Hematopoietic multipotent progenitor cell treated with erythropoietin and hydrocortisone succinate and interleukin-3 and kit ligand, for 4 days (in vitro differentiated cells): ENCODE results near the gene FRMPD4.
"Not testable (repeated sequence)": the region's sequence is repeated elsewhere in the genome, so short reads cannot be mapped to it uniquely, and the experiment has no call there.

ENCODE experiments used
- DNase-seq: peaks from one replicate; pipeline ENCODE4 v3.0.0-alpha.2; 2015

Gene FRMPD4

DNA sequence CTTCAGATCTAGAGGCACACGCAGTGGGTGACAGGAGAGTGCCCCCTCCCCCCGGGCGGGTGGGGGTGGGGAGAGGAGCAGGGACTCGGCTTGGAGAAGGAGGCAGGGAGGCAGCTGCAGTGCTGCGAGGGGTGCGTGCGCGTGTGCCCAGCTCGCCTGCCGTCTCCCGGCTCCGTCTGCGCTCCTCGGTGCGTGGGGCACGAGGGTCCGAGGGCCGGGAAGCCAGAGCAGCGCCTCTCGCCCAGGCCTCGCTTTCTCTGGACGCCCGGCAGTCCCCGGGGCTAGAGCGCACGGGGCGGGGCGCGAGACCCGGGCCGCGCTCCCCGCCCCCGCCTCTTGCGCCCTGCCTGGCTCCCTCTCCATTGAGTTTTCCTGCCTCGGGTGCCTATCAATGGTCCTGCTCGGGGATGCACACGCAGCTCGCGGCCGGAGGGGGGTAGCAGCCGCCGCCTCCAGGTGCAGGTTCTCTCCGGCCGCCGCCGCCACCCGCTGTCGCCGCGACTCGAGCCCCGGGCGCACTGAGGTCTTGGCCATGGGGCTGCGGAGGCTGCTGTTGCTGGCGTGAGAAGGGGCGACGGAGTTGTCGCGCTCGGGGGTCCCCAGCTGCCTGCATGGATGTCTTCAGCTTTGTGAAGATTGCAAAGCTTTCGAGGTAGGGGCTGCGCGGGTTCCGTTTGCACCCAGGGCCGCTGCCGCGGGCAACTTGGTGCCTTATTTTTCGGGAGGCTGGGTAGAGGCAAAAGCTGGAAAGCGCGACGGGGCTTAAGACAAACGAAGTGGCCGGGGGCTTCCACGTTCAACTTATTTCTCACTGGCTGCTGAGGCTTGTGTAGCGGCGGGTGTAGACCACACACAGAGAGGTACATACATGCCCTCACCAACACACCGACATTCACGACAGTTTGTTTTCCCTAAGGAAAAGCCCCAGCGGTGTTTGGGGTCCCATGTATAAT is at the start of gene FRMPD4:
TSS of gene FRMPD4 (plus strand) at position 113 of the 953 bp plus-strand sequence. CDS start at position 612, 499 bp downstream.
- DNase-seq = no peak

DNA sequence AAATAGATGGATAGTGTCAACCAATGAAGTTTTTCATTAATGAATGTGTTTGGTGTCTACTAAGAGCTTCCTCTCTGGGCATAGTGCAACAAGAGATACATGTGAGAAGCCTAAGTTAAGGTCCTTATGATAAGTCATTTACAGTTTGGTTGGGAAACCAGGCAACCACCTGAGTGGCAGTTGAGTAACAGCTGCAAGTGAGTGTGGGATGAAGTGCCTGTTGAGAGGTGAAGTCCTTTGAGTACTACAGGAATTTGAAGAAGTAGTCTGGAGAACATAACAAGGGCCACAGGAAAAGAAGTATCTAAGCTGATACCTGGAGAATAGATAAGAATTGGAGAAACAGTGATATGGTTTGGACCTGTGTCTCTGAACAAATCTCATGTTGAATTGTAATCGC is 48.5 kb upstream of the FRMPD4 start:
- DNase-seq = no peak

DNA sequence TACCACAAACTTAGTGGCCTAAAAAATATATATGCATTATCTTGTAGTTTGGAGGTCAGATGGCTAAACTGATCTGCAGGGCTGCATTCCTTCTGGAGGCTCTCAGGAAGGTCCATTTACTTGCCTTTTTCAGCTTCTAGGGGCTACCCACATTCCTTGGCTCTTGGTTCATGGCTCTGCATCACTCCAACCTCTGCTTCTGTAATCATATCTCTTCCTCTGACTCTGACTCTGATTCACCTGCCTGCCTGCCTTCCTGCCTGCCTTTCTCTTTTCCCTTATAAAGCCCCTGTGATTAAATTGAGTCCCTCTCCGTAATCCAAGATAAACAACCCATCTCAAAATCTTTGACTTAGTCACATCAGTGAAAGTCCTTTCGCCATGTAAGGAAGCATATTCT is 25.0 kb upstream of the FRMPD4 start:
- DNase-seq = no peak

DNA sequence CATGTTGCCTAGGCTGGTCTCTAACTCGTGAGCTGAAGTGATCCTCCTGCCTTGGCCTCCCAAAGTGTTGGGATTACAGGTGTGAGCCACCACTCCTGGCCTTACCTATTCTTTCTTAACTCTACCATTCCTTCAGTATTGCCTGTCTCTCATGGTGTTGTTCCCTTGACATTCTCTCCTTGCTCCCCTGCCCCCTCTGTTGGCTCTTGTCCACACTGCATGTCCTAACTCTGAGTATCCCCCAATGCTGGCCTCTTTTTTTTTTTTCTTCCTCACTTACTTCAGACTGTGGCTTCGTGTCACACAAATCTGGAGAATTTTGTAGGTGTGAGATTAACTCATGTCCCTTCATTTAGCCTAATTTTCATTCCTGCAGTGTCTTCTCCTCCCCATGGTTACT is 22.9 kb upstream of the FRMPD4 start:
- peak; percentile 3 for DNase-seq

DNA sequence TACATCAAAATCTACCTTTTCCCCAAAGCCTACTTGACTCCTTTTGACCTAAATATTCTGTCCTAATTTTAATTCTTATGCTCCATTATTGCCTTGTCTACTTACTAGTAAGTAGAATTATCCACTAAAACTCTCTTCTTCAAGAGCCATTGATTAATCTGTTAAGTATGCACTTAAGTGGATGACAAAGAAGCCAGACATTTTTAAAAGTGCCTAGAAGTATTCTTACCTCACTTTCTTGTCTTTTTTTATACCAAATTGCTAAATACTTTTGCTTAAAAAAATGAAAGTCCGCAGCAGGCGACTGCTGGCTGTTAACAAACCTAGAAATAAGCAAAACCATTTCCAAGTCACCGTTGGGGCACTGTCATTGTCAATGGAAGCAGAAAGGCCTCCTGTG is 20.1 kb upstream of the FRMPD4 start:
- no peak for DNase-seq

DNA sequence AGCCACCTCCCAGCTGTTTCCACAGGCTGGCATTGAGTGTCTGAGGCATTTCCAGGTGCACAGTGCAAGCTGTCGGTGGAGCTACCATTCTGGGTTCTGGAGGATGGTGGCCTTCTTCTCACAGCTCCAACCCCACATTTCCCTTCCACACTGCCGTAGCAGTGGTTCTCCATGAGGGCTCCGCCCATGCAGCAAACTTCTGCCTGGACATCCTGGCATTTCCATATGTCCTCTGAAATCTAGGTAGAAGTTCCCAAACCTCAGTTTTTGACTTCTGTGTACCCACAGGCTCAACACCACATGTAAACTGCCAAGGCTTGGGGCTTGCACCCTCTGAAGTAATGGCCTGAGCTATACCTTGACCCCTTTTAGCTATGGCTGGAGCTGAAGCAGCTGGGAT is 10.3 kb upstream of the FRMPD4 start:
- DNase-seq = no peak

DNA sequence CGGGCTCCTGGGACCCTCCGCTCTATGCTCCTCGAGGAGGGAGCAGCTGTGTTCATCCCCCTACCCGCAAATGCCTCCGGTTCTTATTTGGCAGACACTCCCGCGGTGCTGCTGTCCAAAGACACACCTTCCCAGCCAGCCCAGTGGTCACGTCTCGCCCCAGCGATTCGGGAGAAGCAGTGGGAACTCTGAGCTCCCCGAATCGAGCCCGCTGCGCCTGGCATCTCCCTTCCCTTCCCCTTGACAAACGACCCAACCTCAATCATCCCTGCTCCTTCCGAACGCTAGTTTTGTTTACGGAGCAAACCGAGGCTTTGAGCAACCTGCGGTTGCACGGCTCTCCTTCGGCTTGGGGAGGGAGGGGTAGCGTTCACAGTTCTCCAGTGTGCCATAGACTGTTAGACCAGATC is 317 bp upstream of the FRMPD4 start:
- DNase-seq = no peak

DNA sequence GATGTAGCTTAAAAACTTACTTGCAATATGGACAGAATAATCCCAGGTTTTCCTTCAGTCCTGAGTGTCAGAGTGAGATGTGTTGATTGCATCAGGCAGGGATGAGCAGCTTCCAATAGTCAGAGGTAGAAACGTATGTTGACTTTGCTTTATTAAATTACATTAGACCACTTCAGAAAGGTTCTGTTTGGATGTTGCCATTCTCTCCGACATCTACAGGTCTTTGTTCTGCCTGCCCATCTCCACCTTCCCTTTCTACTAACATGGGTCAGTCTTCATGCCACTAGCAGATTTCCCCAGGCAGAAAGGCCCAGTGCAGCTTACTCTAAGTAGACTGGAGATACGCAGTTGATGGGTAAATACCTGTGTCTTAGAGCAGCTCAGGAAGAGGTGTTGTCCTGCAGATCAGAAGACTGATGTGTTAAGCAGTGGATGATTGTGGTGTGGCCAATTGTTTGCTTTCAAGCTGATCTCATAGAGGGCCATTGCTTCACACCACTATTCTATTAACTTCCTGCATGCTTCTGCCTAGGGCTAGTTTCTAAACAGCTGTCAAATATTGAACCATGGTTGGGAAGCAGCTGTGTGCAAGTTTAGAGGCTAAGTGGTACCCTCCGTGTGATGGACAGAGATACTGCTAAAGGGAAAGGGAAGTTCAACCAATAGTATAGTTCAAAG is 1.8 kb downstream of the FRMPD4 start:
- DNase-seq = no peak

DNA sequence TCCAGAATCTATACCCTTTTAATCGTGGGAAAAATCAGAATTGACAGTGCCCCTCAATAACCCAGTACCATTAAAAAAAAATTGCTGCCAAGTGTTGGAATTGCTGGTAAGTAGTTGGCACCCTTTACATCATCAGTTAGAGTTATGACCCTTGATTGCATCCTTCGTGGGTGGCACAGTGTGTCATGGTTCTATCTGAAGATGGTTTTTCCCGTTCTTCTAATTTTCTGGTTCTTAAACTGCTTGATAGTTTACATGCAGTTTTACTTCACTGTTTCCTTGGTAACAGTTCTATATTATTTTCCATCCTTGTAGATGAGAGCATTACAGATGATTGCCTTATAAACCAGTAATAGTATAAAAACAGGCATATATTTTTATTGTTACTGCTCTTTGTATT is 3.2 kb downstream of the FRMPD4 start:
- DNase-seq = no peak

DNA sequence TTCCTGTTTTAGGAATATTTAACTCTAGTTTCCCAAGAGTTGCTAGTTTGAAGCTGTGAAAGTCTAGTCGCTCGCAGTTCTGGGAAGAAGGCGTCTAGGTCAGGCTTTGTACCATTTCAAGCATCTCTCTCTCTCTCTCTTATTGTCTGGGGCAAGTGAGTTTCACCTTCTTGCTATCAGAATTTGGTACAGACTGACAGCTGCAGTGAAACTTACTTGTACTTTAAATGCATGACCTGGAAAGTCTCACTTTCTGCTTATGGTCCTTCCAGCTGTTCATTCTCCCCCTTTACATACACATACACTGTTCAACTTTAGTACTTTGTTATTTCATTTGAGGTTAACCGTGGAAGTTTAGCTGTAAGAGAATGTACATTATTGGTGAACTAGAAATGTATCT is 4.4 kb downstream of the FRMPD4 start:
- DNase-seq = no peak

DNA sequence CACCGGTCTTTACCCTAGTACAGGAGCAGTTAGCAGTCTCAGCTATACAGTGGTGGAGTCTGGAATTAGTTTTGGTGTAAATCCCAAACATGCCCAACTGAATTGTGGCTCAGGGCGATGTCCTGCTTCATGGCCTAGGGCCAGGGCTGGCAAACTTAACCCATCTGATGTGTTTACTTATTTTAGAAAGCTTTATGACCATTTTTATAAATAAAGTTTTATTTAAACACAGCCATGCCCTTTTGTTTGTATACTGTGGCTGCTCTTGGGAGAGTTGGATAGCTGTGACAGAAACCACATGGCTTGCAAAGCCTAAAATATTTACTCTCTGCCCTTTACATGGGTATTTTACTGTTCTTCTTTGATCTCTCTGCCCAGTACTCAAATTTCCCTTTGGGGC is 7.1 kb downstream of the FRMPD4 start:
- DNase-seq = no peak

DNA sequence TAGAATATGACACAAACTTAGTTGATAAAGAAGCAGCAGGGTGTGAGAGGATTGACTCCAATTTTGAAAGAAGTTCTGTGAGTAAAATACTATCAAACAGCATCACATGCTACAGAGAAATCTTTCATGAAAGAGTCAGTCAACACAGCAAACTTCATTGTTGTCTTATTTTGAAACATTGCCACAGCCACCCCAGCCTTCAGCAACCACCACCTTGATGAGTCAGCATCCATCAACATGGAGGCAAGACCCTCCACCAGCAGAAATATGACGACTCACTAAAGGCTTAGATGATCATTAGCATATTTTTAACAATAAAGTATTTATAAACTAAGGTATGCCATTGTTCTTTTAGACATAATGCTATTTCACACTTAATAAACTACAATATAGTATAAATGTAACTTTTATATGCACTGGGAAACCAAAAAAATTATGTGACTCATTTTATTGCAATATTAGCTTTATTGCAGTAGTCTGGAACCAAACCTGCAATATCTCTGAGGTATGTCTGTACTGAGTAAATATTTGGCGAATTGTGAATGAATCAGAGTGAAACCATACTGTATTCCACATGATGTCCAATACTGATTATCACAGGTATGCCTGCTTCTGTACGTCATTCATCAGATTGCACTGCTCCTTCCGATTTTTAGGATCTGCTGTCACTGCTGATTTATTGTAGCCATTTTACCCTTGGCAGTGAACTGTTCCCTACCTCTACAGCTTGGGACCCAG is 11.6 kb downstream of the FRMPD4 start:
- DNase-seq = no peak

DNA sequence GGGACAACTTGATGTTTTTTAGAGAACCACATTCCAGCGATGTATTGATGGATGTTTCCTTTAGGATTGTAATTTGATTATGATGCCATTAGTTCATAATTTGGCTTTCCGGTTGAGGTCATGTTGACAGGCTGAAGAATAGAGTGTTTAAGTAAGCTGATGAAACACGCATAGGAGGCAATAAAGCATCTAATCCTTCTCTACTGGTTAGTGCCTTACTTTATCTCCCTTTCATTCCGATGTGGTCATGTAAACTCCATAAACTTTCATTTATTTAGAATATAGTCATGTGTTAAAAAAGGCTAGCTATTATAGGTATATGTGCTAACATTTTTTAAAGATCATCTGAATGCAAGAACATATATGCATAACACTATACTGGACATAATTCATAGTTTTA is 15.0 kb downstream of the FRMPD4 start:
- no peak for DNase-seq

DNA sequence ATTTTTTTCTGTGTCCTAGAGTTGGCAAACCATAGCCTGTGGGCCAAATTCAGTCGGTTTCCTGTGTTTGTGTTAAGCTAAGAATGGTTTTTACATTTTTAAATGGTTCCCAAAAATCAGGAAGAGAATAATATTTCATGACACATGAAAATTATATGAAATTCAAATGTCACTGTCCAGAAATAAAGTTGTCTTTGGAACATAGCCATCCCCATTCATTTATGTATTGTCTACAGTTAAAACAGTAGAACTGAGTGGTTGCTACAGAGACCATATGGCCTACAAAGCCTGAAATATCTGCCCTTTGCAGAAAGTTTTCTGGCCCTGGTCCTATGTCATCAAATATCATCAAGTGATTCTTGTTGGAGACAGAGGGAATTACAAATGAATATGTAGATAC is 15.5 kb downstream of the FRMPD4 start:
- DNase-seq = no peak

DNA sequence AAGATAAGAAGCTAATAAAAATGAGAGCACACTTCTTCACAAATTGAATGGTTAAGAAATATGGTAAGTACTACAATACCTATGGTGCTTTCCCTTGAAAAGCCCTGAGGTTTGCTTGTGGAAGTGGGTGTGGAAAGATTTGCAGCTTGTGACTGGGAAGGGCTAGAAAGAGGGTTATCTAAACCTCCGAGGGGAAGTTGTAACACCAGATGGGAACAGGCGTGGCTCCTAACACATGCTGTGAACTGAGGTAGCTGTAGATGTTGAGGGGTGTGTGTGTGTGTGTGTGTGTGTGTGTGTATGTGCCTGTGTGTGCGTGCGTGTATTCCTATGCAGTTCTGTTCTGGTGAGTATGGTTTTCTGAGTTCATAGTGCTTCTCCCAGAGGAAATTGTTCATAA is 21.5 kb downstream of the FRMPD4 start:
- DNase-seq = peak; percentile 1

DNA sequence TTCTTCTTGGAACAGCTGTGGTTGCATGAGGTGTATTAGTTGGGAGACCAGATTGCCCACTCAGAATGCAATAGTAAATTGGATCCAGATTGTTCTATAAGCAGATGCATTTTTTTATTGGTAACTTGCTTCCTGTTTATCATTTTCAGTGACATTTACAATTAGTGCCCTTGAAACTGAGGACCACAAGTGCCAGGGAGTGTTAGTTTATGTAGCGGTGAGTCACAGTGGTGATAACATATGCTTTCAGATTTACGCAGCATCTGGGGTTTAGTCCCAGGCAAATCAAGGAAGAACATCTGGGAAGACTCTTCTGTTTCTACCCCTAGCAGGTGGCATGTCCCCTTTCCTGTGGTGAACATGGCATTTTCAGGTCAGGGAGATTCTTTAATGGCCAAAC is 24.1 kb downstream of the FRMPD4 start:
- DNase-seq = no peak

DNA sequence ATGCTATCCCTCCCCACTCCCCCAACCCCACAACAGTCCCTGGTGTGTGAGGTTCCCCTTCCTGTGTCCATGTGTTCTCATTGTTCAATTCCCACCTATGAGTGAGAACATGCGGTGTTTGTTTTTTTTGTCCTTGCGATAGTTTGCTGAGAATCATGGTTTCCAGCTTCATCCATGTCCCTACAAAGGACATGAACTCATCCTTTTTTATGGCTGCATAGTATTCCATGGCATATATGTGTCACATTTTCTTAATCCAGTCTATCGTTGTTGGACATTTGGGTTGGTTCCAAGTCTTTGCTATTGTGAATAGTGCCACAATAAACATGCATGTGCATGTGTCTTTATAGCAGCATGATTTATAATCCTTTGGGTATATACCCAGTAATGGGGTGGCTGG is 25.9 kb downstream of the FRMPD4 start:
- DNase-seq = not testable (repeated sequence)

DNA sequence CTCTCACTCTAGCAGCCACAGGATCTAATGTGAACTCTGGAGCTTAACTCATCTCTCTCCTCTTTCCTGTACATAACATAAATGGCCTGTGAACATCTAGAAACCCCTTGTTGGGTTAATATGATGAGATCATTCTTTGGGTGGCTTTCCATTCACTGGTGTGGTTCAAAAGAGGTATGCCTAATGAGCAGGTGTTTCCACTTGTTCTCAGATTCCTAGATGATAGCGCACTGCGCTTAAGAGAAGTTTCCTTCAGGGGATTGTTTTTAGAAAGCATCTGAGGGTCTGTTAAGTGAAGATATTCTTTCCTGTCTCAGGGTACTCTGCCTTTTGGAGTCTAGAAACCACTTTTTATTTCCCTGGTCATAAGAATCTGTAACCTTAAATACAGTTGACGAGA is 32.5 kb downstream of the FRMPD4 start:
- DNase-seq = no peak

DNA sequence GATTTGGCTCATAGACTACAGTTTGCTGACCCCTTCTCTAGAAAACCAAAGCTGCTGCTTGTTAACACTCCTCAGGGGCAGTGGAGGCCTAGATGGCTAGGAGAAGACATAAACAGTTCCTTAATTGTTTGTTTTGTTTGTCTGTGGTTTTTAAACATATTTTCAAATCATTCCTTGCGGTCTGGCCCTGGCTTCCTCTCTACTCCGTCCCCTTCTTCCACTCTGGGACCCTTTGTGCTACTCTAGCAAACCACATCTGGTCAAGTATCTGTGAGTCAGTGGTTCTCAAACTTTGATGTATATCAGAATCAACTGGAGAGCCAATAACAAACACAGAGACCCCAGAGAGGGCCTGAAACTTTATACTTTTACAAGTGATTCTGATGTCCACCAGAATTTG is 36.1 kb downstream of the FRMPD4 start:
- DNase-seq = no peak

DNA sequence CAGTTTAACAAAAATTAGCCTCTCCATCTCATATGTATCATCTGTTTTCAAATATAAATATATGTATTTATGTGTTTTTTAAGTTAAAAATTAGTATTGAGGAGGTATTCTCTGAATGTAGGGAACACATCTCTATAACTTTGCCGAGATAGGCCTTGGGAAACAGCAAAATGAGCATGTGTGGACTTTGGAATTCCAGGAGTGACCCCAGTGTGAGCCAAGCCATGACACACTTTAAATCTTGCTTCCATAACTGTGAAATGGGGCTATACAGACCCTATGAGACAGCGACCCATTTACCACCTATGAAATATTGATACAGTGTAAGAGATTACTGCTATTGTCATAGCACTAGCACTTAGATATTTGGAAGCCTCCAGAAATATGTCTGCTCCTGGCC is 58.8 kb downstream of the FRMPD4 start:
- no peak for DNase-seq

DNA sequence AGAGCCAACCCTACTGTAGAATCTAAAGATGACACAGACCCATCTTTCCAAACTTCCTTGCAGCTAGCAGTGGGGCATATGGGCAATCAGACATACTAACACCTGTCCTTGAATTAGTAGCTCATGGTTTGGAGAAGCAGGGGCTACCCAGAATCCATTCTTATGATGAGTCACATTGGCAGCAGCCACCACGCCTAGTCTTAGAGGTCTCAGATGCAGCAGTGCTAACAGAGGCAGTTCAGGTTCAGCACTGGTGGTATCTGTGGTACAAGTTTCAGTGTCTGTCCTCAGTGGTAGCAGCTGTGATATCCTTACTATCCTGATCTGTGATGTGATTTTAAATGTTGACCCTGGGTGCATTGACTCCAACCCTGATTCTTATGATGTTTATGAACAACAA is 68.1 kb downstream of the FRMPD4 start:
- no peak for DNase-seq

DNA sequence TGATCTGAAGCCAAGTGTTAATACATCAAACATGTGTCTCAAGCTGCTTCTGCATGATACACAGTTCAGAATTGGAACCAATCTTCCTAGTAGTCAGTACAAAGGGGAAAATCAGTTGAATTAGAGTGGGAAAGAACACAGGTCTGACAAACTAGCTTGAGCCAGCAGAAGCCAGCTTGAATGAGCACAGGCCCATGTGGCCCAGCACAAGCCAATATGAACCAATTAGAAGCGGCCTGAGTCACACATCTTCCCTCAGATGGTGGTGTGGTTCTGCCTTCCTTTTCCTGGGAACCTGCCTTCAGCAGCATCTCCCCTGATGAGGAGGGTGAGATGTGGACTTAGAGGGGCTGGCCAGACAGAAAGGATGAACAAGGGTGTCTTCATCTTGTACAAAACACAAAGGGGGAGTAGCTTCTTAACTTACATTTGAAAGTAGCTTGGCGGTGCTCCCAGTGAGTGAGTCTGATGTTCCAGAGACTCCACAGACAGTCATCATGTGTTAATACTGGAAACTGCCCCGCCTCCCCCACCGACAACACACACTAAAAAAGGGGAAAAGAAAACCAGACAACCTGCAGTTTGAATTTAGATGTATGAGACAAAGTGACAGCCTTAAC is 72.0 kb downstream of the FRMPD4 start:
- no peak for DNase-seq

DNA sequence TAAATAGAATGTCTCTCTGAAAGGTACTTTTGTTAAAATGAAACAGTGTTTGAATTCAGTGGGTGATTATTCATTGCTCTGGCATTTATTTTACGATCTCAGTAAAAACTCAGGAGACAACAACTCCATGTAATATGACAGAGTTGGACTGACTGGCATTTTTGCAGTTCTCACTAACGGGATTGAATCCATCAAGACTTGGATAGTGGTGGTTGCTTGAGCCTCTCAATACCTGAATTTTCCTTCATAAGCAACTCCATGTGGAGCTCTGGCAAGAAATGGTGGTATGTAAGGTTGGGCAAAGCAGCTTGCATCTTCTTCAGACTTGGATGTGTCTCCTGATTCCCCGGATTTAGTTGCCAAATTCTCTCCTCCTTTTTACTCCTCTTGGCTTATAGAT is 72.7 kb downstream of the FRMPD4 start:
- no peak for DNase-seq
